DMS114 treated with DMSO at 0.1 percent for 48 hours (cell line): ENCODE data around the gene FHL3.

Experiments
- DNase-seq: peaks from one replicate; lab custom pipeline; 2025; ENCODE audit not compliant: unreplicated experiment; lab: John Stamatoyannopoulos, UW

Gene FHL3

GRCh38 chr1:38005195-38006007 lies at the start of gene FHL3:
Gene FHL3 (minus strand): TSS chr1:38005514. CDS start chr1:37999412, 6,102 bp downstream.
- no peak for DNase-seq

GRCh38 chr1:38053416-38054091 lies 48.2 kb upstream of the FHL3 start:
- DNase-seq, result no peak

GRCh38 chr1:38052750-38053415 lies 47.6 kb upstream of the FHL3 start:
- DNase-seq, result no peak

GRCh38 chr1:38051079-38051543 lies 45.8 kb upstream of the FHL3 start:
- DNase-seq, result no peak

- no peak for DNase-seq
Observed at GRCh38 chr1:38050397-38051078, 45.2 kb upstream of the FHL3 start.

GRCh38 chr1:38047603-38048141 lies 42.4 kb upstream of the FHL3 start:
- no peak for DNase-seq

- peak; percentile 77 for DNase-seq
Observed at GRCh38 chr1:38046884-38047602, 41.7 kb upstream of the FHL3 start.

GRCh38 chr1:38046333-38046883 lies 41.1 kb upstream of the FHL3 start, which contains the start of gene POU3F1:
Gene POU3F1 (minus strand): TSS chr1:38046793. CDS start chr1:38046743, 50 bp downstream.
- DNase-seq, result no peak

GRCh38 chr1:38045401-38046332 lies 40.4 kb upstream of the FHL3 start:
- DNase-seq, result no peak

GRCh38 chr1:38044221-38045215 lies 39.2 kb upstream of the FHL3 start:
- DNase-seq, result no peak

GRCh38 chr1:38043036-38043747 lies 37.9 kb upstream of the FHL3 start:
- no peak for DNase-seq

GRCh38 chr1:38041936-38042834 lies 36.9 kb upstream of the FHL3 start:
- no peak for DNase-seq

- no peak for DNase-seq
Observed at GRCh38 chr1:38039331-38040088, 34.2 kb upstream of the FHL3 start.

GRCh38 chr1:38038861-38039260 lies 33.5 kb upstream of the FHL3 start:
- no peak for DNase-seq
